Panc1 (cell line): ENCODE results near the gene SPART.

Experiments
- POLR2AphosphoS5 ChIP-seq: IDR thresholded peaks from 2 replicates; pipeline ENCODE4 v1.6.1; 2012; ENCODE audit warnings: mild to moderate bottlenecking, low read depth, low read length, moderate library complexity
- SIN3A ChIP-seq: IDR thresholded peaks from 2 replicates; pipeline ENCODE4 v1.6.1; 2012; ENCODE audit warnings: low read depth, mild to moderate bottlenecking, low read length, moderate library complexity, borderline replicate concordance; ENCODE audit not compliant: insufficient read depth
- TF ChIP-seq, protein P1 (sequence below): fragments of 450-650 bp; IDR thresholded peaks from 2 replicates; pipeline ENCODE4 v1.5.1; 2017; ENCODE audit warnings: mild to moderate bottlenecking

DNA sequence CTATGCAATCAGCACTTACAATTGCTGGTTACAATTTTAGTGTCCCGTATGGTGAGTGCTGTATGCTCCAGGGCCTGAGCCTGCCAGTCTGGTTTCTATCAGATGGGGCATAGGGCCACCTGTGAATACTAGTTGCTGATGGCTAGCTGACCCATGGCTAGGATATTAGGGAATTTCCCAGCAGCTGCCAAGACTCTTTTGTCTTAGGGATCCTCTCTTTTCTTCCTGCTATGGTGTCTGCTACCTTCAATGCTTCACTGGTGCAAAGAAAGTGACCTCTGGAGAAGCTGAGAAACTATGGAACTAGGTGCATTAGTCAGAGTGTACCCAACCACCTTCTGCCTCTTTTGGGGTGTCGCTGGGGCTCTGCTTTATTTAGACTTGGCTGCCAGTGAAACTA, 60.2 kb downstream of the SPART start:
- TF ChIP-seq, protein P1, sequence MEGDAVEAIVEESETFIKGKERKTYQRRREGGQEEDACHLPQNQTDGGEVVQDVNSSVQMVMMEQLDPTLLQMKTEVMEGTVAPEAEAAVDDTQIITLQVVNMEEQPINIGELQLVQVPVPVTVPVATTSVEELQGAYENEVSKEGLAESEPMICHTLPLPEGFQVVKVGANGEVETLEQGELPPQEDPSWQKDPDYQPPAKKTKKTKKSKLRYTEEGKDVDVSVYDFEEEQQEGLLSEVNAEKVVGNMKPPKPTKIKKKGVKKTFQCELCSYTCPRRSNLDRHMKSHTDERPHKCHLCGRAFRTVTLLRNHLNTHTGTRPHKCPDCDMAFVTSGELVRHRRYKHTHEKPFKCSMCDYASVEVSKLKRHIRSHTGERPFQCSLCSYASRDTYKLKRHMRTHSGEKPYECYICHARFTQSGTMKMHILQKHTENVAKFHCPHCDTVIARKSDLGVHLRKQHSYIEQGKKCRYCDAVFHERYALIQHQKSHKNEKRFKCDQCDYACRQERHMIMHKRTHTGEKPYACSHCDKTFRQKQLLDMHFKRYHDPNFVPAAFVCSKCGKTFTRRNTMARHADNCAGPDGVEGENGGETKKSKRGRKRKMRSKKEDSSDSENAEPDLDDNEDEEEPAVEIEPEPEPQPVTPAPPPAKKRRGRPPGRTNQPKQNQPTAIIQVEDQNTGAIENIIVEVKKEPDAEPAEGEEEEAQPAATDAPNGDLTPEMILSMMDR: no peak
- TF ChIP-seq POLR2AphosphoS5 (no peak), SIN3A (no peak)
